HG03442 (cell line): Measurements from ENCODE around the gene UBALD1.

ENCODE experiments used
- ATAC-seq: cut with Tn5 transposase; IDR thresholded peaks from one replicate; pipeline ENCODE4 v1.9.1; 2021; ENCODE audit warnings: mild to moderate bottlenecking, moderate library complexity; ENCODE audit not compliant: unreplicated experiment

The UBALD1 gene

DNA sequence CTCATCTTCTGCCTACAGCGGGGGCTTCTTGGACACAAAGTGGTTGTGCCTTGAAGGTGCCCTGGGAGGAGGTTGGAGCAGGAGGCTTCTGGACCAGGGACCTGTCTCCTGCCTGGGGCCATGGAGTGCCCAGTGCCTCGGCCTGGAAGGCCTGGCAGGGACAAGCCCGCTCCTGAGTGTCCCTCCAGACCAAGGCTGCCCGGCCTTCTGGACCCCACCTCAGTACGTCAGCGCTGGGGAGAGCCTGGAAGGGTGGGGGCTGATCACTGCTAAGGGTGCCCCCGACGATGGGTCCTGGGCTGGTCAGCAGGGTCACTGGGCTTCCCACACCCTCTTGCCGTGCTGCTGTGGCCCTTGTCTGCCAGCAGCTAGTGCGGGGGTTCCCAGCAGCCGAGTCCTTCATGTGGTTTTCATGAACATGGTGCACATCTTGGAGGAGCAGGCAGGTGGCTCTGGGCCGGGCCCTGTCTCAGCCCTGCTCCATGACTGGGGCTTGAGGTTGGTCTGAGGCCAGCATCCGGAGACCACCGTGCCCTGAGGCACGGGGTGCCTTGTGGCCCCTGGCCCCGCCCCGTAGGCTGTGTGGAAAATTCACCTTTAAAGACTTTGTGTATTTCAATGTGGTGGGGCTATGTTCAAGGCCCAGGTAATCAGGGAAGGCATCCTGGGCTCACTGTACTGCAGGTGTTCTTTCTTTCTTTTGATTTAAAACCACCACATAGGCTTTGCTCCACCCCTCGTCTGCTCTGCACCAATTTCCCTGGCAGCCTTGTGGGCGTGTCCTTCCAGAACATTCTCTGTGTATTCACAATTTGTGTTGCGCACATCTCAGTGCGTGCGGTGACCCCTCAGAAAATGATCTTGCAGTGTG is 32.3 kb upstream of the UBALD1 start:
- no peak for ATAC-seq

- no peak for ATAC-seq
Measured at GRCh38 chr16:4641895-4642294, 27.2 kb upstream of the UBALD1 start.

- ATAC-seq, result no peak
Measured at GRCh38 chr16:4641306-4641687, 26.6 kb upstream of the UBALD1 start.

GRCh38 chr16:4640572-4641305 is 26.1 kb upstream of the UBALD1 start:
- ATAC-seq, result no peak

DNA sequence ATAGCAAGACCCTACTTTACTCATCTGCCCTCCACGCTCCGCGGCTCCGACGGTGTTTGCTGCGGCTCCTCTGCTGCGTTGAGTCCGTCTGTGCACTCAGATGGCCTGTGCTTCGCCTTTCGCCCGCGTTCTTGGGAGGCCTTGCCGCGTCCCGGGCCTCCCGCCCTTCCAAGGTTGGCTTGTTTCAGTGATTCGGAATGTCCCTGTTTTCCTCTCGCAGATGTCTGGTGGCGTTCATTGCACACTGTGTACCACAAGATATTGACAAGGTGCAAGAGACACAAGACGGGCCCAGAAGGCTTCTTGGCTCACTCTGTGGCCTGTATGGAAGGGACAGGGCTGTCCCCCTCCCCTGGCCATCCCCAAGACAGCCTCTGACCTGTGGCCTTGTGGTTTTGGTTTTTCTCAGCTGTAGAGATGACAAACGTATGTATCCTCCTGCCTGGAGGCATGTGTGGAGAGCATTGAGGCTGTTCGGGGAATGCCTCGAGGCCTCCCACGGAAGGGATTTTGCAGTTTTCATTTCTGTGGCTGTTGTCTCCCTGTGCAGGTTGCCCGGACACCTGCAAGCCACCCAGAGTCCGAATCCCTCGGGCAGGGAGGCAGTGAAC is 25.3 kb upstream of the UBALD1 start:
- no peak for ATAC-seq

- no peak for ATAC-seq
Measured at GRCh38 chr16:4637501-4638166, 22.9 kb upstream of the UBALD1 start.

DNA sequence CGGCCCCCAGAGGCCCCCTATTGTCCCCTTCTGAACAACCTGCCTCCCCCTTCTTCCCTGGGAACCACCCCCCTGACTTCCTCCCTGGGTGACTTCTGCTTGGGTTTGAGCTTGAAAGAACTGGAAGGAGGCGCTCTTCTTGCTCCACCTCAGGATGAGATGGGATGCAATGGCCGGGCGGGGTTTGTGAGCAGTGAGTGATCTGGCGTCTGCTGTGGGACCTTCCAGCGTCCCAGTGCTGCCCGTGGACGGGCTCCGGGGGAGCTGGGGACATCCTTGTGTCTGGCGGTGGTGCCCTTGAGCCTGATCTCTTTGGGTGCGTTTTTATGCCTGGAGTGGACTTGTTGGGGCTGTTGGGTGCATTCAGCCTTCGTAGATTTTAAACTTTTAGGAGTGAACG is 21.5 kb upstream of the UBALD1 start:
- ATAC-seq, result no peak

DNA sequence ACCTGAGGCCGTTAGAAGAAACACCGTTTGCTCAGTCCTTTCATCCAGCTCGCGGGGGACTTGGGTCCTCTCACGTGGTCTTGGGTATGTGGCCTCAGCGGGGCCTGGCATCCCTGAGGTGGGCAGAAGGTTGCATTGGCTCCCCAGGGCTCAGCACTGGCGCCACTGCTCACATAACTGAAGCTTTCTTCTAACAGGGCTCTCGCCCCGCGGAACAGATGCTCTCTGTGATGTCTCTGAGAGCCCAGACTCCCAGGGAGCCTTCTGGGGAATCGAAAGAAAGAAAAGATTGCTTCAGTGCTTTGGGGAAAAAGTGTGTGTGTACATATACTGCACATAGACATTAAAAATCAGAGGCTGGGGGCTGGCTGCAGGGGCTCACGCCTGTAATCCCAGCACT is 20.1 kb upstream of the UBALD1 start:
- ATAC-seq, result no peak

GRCh38 chr16:4633910-4634635 is 19.4 kb upstream of the UBALD1 start:
- no peak for ATAC-seq

DNA sequence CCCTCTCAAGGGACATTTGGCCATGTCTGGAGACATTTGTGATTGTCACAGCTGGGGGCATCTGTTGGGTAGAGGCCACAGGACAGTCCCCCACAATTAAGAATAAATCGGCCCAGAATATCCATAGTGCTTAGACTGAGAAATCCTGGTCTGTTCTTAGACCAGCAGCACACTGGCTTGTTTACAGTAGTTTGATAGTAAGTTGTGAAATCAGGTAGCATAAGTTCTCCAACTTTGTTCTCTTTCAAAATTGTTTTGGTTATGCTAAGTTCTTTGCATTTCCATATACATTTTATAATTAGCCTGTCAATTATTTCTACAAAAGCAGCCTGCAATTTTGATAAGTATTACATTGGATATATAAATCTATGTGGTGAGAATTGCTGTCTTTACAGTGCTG is 16.8 kb upstream of the UBALD1 start:
- ATAC-seq, result no peak

GRCh38 chr16:4628283-4628682 is 13.6 kb upstream of the UBALD1 start:
- ATAC-seq, result no peak

GRCh38 chr16:4626396-4626795 is 11.7 kb upstream of the UBALD1 start:
- no peak for ATAC-seq

GRCh38 chr16:4625560-4626159 is 11.0 kb upstream of the UBALD1 start:
- ATAC-seq, result no peak

DNA sequence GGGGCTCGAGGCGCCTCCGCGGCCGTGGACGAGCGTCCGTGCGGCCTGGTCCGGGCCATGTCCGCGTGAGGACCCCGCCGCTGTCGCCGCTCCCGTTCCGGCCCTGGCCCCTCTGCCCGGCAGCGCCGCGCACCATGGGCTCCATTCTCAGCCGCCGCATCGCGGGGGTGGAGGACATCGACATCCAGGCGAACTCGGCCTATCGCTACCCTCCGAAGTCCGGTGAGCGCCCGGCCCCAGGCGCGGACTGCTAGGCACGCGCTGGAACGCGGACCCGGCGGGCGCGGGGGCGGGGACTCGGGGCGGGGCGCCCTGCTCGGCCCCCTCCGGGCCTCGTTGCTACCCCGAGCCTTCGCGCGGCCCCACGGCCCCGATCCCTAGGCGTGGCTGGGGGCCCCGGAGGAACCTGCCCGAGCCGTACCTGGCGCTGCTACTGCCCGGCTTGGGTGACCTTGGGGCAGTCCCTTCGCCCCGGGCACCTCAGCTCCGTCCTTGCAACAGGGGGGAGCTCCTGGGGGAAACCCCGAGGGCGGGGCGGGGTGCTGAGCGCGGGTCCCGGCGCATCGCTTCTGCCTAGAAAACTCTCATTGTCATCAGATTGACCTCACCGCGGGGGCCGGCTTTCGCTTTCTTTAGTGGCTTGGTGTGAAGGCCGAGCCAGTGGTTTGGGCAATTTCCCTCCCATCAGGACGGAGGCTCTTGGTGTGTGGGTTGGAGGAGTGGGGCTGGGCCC is 10.3 kb upstream of the UBALD1 start:
- ATAC-seq, result peak; percentile 45

DNA sequence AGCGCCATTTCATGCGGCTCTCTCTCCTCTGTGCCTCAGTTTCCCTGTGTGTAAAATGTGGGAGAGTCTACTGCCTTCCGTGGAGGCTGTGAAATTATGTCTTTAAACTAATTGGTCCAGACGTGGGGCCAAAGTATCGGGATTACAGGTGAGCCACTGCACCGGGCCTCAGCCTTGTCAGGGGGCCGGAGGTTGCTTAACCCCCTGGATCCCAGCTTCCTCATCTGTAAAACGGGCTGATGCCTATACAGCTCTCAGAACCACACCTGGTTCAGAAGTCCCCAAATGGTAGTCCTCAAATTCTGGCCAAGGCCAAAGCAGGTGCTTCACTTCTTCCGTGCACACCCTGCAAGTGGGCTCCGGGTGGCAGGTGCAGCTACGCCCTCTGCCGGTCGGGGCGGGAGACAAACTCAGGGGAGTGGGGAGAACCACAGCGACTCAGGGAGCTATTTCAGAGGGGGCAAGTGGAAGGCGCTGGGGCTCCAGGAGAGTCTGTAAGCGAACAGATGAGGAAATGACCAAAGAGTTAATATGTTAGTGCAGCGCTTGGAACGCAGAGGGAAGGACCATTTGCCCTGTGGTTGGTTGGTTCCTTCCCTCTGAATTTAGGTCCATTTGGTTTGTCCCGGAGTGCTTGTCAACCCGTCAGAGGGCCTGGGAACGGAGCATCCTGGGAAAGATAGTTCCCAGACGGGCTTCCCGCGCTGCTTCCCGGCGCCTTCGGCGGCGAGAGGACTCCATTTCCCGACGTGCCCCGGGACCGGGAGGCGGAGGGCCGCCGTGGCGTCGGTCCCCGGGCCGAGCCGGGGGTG is 9.5 kb upstream of the UBALD1 start, which contains the start of gene MGRN1:
Gene MGRN1, plus strand, starts transcription at position 812 of the 812 bp plus-strand sequence. CDS start 135 bp downstream, outside the sequence.
- peak; percentile 70 for ATAC-seq

GRCh38 chr16:4623593-4623992 is 8.9 kb upstream of the UBALD1 start:
- no peak for ATAC-seq

GRCh38 chr16:4618645-4619418 is 4.1 kb upstream of the UBALD1 start:
- no peak for ATAC-seq

GRCh38 chr16:4617880-4618279 is 3.2 kb upstream of the UBALD1 start:
- ATAC-seq, result no peak
